Measurements from ENCODE around the gene STAT5A. TPM values are rescaled to one million over a fixed set of nuclear protein-coding genes. Genes with fewer than 3 reads are reported as not detected.

The STAT5A gene
- total RNA-seq, 2 donors from 2014 or later, result 65.5 to 69.8 TPM

DNA sequence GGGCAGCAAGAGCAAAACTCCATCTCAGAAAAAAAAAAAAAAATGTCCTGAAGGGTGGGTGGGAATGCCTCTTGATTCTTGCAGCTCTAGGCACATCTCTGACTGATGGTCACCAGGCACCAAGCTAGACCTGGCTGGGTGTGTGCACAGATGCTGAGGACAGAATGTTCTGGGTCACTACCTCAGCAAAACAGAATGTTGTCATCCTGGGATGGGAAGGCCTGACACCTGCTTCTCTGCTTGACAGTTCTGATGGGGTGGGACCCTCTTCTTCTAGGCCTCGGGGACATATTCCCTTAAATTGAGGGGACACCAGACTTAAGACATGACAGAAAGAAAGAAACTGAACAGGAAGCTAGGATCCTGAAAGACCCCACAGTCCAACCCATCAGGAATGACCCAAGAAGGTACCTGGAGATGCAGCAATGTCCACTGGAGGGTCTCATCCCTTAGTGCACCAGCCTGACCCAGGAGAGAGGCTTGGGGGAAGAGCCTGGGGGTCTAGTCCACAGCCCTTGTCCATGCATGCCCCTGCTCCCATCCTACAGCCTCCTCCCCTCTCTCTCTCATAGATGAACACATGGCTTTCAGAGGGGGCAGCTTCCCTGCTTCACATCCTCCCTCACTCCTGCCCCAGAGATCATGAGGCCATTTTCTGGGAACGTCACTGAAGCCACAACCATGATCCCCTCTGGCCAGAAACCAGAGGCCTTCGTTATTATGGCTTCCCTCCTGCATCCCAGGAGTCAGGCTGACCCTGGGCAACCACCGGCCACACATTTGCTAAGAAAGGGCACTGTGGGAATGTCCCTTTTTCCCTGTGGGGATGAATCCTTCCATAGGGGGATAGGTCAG is 8.3 kb upstream of the STAT5A start:
- Histone ChIP-seq H3K4me1 (ENCODE audit: control insufficient read depth in 1 of 2, low read depth in 2 of 2) (peaks cover 5 to 13% of the 10 kb centered on the region in 2 donors), H3K4me3 (no peak overlapping the region), H3K27me3 (replicated peaks; ENCODE audit: insufficient read depth) (no peaks in the 10 kb centered on the region), H3K36me3 (no peaks in the 10 kb centered on the region), H3K9me3 (no peaks in the 10 kb centered on the region), H3K27ac (no peak overlapping the region)
- ATAC-seq (ENCODE audit: insufficient number of reproducible peaks, low FRiP score, low read depth) (no peak), DNase-seq (ENCODE audit: low spot score) (no peak)
- TF ChIP-seq, protein P1, sequence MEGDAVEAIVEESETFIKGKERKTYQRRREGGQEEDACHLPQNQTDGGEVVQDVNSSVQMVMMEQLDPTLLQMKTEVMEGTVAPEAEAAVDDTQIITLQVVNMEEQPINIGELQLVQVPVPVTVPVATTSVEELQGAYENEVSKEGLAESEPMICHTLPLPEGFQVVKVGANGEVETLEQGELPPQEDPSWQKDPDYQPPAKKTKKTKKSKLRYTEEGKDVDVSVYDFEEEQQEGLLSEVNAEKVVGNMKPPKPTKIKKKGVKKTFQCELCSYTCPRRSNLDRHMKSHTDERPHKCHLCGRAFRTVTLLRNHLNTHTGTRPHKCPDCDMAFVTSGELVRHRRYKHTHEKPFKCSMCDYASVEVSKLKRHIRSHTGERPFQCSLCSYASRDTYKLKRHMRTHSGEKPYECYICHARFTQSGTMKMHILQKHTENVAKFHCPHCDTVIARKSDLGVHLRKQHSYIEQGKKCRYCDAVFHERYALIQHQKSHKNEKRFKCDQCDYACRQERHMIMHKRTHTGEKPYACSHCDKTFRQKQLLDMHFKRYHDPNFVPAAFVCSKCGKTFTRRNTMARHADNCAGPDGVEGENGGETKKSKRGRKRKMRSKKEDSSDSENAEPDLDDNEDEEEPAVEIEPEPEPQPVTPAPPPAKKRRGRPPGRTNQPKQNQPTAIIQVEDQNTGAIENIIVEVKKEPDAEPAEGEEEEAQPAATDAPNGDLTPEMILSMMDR (IDR thresholded peaks at IDR 0.05), result no peak

- peaks cover 9 to 22% of the 10 kb centered on the region in 2 donors for H3K4me1 ChIP-seq (ENCODE audit: control insufficient read depth in 1 of 2, low read depth in 2 of 2)
- DNase-seq (ENCODE audit: low spot score), result no peak
- H3K27me3 ChIP-seq (replicated peaks; ENCODE audit: insufficient read depth), result no peaks in the 10 kb centered on the region
- TF ChIP-seq, protein P1 (IDR thresholded peaks at IDR 0.05), result no peak
- H3K27ac ChIP-seq, result no peak overlapping the region
- no peaks in the 10 kb centered on the region for H3K36me3 ChIP-seq
- no peak for ATAC-seq (ENCODE audit: insufficient number of reproducible peaks, low FRiP score, low read depth)
- no peak overlapping the region for H3K4me3 ChIP-seq
- H3K9me3 ChIP-seq, result no peaks in the 10 kb centered on the region
Observed at GRCh38 chr17:42281571-42282096, 6.7 kb upstream of the STAT5A start.

DNA sequence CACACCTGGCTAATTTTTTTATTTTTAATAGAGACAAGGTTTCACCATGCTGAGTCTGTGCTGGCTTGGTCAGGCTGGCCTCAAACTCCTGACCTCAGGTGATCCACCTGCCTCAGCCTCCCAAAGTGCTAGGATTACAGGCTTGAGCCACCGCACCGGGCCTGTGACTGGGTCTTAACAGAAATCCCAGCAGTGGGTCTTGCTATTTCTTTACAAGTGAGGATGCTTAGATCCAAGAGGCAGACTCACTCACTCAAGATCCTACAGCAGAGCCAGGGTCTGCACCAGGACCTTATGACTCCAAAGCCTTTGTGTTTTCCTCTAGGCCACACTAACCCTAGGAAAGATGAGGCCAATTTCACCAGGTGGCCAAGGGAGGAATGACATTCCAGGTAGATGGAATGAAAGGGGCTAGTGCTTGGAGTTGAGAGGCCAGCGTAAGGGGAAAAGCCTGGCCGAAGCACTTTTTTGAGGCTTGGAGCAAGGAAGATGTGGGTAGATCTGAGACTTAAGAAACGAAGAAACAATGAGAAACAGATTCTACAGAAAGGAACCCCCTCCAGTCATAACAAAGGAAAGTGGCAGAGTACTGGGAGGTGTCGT is 5.7 kb upstream of the STAT5A start:
- ATAC-seq (ENCODE audit: insufficient number of reproducible peaks, low FRiP score, low read depth) (no peak), DNase-seq (ENCODE audit: low spot score) (no peak)
- no peaks in the 10 kb centered on the region for H3K27me3 ChIP-seq (replicated peaks; ENCODE audit: insufficient read depth)
- no peaks in the 10 kb centered on the region for H3K36me3 ChIP-seq
- no peak overlapping the region for H3K4me3 ChIP-seq
- TF ChIP-seq, protein P1 (IDR thresholded peaks at IDR 0.05), result no peak
- H3K9me3 ChIP-seq, result no peaks in the 10 kb centered on the region
- no peak overlapping the region for H3K27ac ChIP-seq
- H3K4me1 ChIP-seq (ENCODE audit: control insufficient read depth in 1 of 2, low read depth in 2 of 2), result peaks cover 8 to 17% of the 10 kb centered on the region in 2 donors

DNA sequence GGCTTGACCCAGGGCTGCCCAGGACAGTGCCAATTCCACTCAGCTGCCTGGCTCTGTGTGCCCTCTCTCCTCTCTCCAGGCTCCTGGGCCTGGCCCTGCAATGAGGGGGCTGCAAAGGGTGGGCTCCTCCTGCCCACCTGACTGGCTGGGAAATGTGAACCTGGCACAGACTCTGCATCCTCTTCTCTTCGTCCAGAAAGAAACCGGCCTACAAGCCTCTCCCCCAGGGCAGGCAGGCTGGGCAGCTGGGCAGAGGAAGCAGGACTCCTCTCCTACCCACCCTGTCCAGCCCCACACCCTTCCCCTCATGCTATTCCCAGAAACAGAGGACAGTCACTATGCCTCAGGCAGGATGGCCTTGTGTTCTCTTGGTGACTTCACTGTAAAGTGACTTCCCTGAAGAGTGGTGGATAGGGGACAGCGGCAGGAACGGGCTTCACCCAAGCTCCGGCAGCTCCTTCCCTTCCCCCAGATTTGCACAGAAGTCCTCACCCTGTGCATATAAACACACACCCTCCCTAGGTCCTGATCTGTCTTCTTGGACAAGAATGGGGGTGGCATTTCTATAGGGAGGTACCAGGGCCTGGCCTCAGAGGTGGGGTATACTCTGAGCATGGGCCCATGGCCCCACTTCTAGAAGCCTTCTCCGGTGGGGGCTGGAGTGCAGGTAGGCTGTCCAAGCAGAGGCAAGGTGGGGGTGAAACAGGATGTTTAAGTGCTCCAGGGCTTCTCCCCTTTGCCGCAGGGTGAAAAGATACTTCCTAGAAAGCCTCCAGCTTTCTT is 4.9 kb upstream of the STAT5A start:
- ATAC-seq (ENCODE audit: insufficient number of reproducible peaks, low FRiP score, low read depth) (no peak), DNase-seq (ENCODE audit: low spot score) (no peak)
- TF ChIP-seq, protein P1 (IDR thresholded peaks at IDR 0.05), result no peak
- Histone ChIP-seq H3K9me3 (no peaks in the 10 kb centered on the region), H3K27ac (no peak overlapping the region), H3K36me3 (no peaks in the 10 kb centered on the region), H3K4me1 (ENCODE audit: control insufficient read depth in 1 of 2, low read depth in 2 of 2) (peaks cover 8 to 17% of the 10 kb centered on the region in 2 donors), H3K4me3 (no peak overlapping the region), H3K27me3 (replicated peaks; ENCODE audit: insufficient read depth) (no peaks in the 10 kb centered on the region)

DNA sequence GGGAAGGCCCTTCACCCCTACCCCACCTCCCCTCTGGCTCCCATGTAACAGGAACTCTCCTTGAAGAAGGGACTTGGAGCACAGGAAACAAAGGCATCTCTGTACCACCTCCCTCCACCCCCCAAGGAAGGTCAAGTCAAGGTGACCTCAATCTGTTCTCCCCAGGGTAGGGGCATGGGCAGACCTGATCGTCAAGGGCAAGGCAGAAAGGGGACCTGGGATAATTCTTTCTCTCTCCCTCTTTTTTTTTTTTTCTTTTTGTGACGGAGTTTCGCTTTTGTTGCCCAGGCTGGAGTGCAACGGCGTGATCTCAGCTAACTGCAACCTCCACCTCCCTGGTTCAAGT is 4.3 kb upstream of the STAT5A start:
- Histone ChIP-seq H3K36me3 (no peaks in the 10 kb centered on the region), H3K4me3 (no peak overlapping the region), H3K27ac (no peak overlapping the region), H3K27me3 (replicated peaks; ENCODE audit: insufficient read depth) (no peaks in the 10 kb centered on the region), H3K9me3 (no peaks in the 10 kb centered on the region), H3K4me1 (ENCODE audit: control insufficient read depth in 1 of 2, low read depth in 2 of 2) (peaks cover 8 to 21% of the 10 kb centered on the region in 2 donors)
- TF ChIP-seq, protein P1 (IDR thresholded peaks at IDR 0.05), result no peak
- DNase-seq (ENCODE audit: low spot score), result no peak
- ATAC-seq (ENCODE audit: insufficient number of reproducible peaks, low FRiP score, low read depth), result no peak

All from thoracic aorta (tissue), 2 donors.